Measurements from ENCODE around the gene ARL16. TPM values are rescaled to one million over a fixed set of nuclear protein-coding genes. Genes with fewer than 3 reads are reported as not detected.

The ARL16 gene
- total RNA-seq, 1 experiment from 2014 or later = 38.6 TPM

DNA sequence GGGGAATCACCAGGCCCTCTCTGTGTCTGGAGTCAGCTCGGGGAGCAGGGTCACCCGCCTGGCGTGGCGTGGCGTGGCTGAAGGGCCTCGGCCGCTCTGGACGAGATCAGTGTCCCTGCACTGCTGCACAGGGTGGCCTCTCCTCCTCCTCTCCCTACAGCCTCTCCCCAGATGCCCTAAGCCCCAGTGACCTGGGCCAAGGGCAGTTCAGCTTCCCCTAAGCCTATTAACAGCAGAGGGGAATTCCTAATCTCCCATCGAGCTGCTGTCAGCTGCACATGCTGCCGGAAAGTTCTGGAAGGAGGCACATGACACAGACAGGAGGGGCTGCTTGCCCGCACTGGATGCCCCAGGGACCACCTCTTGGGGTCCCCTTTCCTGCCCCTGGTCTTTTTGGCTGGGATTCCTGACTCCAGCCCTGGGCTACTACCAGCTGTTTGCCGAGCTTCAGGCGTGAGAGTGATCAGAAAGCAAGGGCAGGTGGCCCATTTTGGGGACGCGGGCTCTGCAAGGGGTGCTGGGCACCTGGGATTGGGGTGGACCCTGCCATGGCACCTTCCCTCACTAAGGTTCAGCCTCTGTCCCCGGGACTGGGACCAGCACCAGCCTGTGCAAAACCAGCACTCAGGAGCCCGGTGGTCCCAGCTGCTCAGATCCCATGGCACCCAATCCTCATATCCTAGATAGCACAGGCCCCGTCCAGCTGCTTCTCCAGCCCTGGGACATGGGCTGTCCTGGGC lies 28.0 kb downstream of the ARL16 start:
- H3K27me3 Mint-ChIP-seq (ENCODE audit: insufficient read depth, unreplicated experiment) = no peaks in the 10 kb centered on the region
- DNase-seq (ENCODE audit: unreplicated experiment) = no peak
- peaks cover 5% of the 10 kb centered on the region for H3K36me3 Mint-ChIP-seq (ENCODE audit: insufficient read depth, unreplicated experiment)
- CTCF ChIA-PET = no interaction called here
- peaks cover 7% of the 10 kb centered on the region for H3K4me1 Mint-ChIP-seq (ENCODE audit: insufficient read depth, unreplicated experiment)
- intact Hi-C loops (cut with micrococcal nuclease) = no loop called here
- POLR2A ChIA-PET = interaction anchor here (1.1 kb wide), 2 partner anchors 10 kb away, joined by 3 read pairs; no protein-coding TSS in a partner anchor
- BruUV-seq (replicated peaks) = no TSS peak
- no peak overlapping the region for H3K27ac Mint-ChIP-seq (ENCODE audit: low read depth, unreplicated experiment)
- H3K4me3 Mint-ChIP-seq (ENCODE audit: unreplicated experiment) = no peak overlapping the region
- no peaks in the 10 kb centered on the region for H3K9me3 Mint-ChIP-seq (ENCODE audit: unreplicated experiment)
- TF ChIP-seq, protein P1, sequence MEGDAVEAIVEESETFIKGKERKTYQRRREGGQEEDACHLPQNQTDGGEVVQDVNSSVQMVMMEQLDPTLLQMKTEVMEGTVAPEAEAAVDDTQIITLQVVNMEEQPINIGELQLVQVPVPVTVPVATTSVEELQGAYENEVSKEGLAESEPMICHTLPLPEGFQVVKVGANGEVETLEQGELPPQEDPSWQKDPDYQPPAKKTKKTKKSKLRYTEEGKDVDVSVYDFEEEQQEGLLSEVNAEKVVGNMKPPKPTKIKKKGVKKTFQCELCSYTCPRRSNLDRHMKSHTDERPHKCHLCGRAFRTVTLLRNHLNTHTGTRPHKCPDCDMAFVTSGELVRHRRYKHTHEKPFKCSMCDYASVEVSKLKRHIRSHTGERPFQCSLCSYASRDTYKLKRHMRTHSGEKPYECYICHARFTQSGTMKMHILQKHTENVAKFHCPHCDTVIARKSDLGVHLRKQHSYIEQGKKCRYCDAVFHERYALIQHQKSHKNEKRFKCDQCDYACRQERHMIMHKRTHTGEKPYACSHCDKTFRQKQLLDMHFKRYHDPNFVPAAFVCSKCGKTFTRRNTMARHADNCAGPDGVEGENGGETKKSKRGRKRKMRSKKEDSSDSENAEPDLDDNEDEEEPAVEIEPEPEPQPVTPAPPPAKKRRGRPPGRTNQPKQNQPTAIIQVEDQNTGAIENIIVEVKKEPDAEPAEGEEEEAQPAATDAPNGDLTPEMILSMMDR (IDR thresholded peaks at IDR 0.05; ENCODE audit: unreplicated experiment) = no peak

DNA sequence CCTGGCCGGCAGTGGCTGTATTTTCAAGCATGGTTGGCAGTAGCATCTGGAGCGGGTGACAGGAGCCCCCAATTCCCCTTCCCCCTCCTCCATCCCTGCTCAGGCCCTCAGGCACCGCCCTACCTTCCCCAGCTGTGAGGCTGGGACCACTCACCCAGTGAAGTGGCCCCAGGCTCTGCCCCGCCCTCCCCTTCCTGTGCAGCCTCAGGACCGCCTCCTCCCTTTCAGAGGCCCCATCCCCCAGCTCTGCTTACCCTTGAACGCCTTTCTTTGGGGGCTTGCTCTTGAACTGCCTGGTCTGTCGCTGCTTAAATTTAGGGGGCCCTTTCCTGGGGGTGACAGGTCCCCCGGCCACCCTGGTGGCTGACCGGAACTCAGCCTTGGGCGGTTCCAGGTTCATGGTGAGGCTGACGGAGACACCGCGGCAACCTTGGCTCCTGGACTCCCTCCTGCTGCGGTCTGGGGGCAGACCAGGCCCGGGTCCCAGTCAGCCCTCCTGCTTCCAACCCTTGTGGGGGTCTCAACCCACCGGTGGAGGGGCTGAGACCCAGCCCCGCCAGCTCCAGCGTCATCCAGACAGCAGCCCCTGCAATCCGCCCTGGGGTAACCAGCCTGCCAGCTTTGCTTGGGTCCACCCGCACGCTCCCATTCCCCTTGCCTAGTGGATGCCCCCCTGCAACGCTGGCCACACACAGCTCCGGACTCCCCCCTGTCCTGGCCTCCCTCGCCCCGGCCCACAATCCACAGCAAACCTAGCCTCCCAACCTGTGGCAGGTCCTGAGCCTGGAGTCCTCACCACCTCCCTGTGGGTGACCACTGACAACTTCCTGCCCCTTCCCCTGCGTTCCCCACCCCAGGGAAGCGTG lies 30.5 kb downstream of the ARL16 start:
- ChIA-PET CTCF (no interaction called here), POLR2A (interaction anchor here (1.4 kb wide), 1 partner anchor 13 kb away, joined by 4 read pairs; the partner anchor contains the start of genes CCDC137 and OXLD1)
- Mint-ChIP-seq H3K27ac (ENCODE audit: low read depth, unreplicated experiment) (no peak overlapping the region), H3K4me3 (ENCODE audit: unreplicated experiment) (no peak overlapping the region), H3K4me1 (ENCODE audit: insufficient read depth, unreplicated experiment) (peaks cover 7% of the 10 kb centered on the region), H3K9me3 (ENCODE audit: unreplicated experiment) (no peaks in the 10 kb centered on the region), H3K27me3 (ENCODE audit: insufficient read depth, unreplicated experiment) (no peaks in the 10 kb centered on the region), H3K36me3 (ENCODE audit: insufficient read depth, unreplicated experiment) (peaks cover 6% of the 10 kb centered on the region)
- intact Hi-C loops (cut with micrococcal nuclease) = no loop called here
- BruUV-seq (replicated peaks) = no TSS peak
- no peak for DNase-seq (ENCODE audit: unreplicated experiment)
- TF ChIP-seq, protein P1 (IDR thresholded peaks at IDR 0.05; ENCODE audit: unreplicated experiment) = no peak

DNA sequence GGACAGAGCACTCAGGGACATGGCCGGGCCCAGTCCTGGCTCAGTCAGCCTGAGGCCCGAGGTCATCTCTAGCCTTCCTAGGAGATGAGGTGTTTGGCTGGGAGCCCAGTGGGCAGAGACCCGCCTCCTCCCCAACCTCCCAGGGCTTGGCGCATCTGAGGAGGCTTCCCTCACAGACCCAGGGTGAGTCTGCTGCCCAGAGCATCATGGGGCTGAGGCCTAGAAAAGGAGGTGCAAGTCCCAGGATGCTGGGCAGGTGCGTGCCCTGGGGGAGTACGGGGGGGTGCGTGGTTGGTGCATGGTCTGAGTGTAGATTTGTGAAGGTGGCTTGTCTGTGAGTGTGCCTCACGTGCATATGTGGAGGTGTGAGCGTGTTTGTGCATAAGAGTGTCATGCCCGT lies 31.9 kb downstream of the ARL16 start:
- H3K27me3 Mint-ChIP-seq (ENCODE audit: insufficient read depth, unreplicated experiment) = no peaks in the 10 kb centered on the region
- H3K9me3 Mint-ChIP-seq (ENCODE audit: unreplicated experiment) = no peaks in the 10 kb centered on the region
- DNase-seq (ENCODE audit: unreplicated experiment) = peak; percentile 87
- H3K27ac Mint-ChIP-seq (ENCODE audit: low read depth, unreplicated experiment) = no peak overlapping the region
- no peak overlapping the region for H3K4me3 Mint-ChIP-seq (ENCODE audit: unreplicated experiment)
- BruUV-seq (replicated peaks) = no TSS peak
- ChIA-PET POLR2A (no interaction called here), CTCF (interaction anchor here (0.6 kb wide), 1 partner anchor 87 kb away, joined by 3 read pairs; no protein-coding TSS in a partner anchor)
- intact Hi-C loops (cut with micrococcal nuclease) = loop anchor here (2.0 kb wide), 1 partner anchor 15 kb away; the partner anchor contains the start of genes CCDC137 and OXLD1
- TF ChIP-seq, protein P1 (IDR thresholded peaks at IDR 0.05; ENCODE audit: unreplicated experiment) = no peak
- peaks cover 7% of the 10 kb centered on the region for H3K4me1 Mint-ChIP-seq (ENCODE audit: insufficient read depth, unreplicated experiment)
- peaks cover 6% of the 10 kb centered on the region for H3K36me3 Mint-ChIP-seq (ENCODE audit: insufficient read depth, unreplicated experiment)

DNA sequence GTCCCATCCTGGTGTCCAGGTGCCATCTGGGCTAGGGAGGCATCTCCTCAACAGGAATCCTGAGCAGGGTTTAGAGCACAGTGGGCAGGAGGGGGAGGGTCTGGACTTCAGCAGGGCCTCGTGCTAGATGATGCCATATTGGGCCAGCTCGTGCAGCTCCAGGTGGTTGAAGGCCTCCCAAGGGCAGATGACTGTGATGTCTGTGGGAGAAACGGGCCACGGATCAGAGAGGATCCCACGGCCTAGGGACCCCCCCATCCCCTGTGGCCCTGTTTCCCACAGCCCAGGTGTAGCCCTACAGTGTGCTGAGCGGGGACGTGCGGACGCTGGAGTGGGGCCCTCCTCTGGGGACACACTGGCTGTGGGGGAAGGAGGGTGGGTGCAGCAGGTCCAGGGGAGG lies 32.6 kb downstream of the ARL16 start:
- no peaks in the 10 kb centered on the region for H3K9me3 Mint-ChIP-seq (ENCODE audit: unreplicated experiment)
- peaks cover 7% of the 10 kb centered on the region for H3K4me1 Mint-ChIP-seq (ENCODE audit: insufficient read depth, unreplicated experiment)

More for the DNA sequence above, 32.6 kb downstream of the ARL16 start:
- POLR2A ChIA-PET = no interaction called here
- DNase-seq (ENCODE audit: unreplicated experiment) = no peak
- intact Hi-C loops (cut with micrococcal nuclease) = loop anchor here (2.0 kb wide), 1 partner anchor 16 kb away; the partner anchor contains the start of genes CCDC137 and OXLD1
- H3K4me3 Mint-ChIP-seq (ENCODE audit: unreplicated experiment) = no peak overlapping the region
- no peak overlapping the region for H3K27ac Mint-ChIP-seq (ENCODE audit: low read depth, unreplicated experiment)
- peaks cover 6% of the 10 kb centered on the region for H3K36me3 Mint-ChIP-seq (ENCODE audit: insufficient read depth, unreplicated experiment)
- BruUV-seq (replicated peaks) = no TSS peak
- no peaks in the 10 kb centered on the region for H3K27me3 Mint-ChIP-seq (ENCODE audit: insufficient read depth, unreplicated experiment)
- CTCF ChIA-PET = interaction anchor here (0.8 kb wide), 1 partner anchor 548 kb away, joined by 6 read pairs; no protein-coding TSS in a partner anchor
- TF ChIP-seq, protein P1 (IDR thresholded peaks at IDR 0.05; ENCODE audit: unreplicated experiment) = no peak

All from MCF 10A (cell line).